ENCODE results near the gene CARD9. TPM values are rescaled to one million over a fixed set of nuclear protein-coding genes. Genes with fewer than 3 reads are reported as not detected.

CARD9 gene
- total RNA-seq, 4 donors from 2014 or later: 2.4 to 4.2 (median 3.2) TPM

GRCh38 chr9:136372006-136372405 lies 1.5 kb downstream of the CARD9 start:
- TF ChIP-seq POLR2A (IDR thresholded peaks at IDR 0.05) (no peak), CTCF (IDR thresholded peaks at IDR 0.05) (no peak)
- intact Hi-C loops (cut with DNase I; ENCODE audit: low total_unique reads): no loop called here
- WGBS, 2 donors: 89 to 90% methylated on average over 19 to 21 of the region's 21 CpGs
- no peak overlapping the region for H3K4me3 ChIP-seq (ENCODE audit: low read depth, poor library complexity, severe bottlenecking)
- no peak for DNase-seq (ENCODE audit: low spot score in 2 of 2)

GRCh38 chr9:136371533-136371880 lies 2.0 kb downstream of the CARD9 start:
- H3K4me3 ChIP-seq (ENCODE audit: low read depth, poor library complexity, severe bottlenecking): no peak overlapping the region
- no peak for DNase-seq (ENCODE audit: low spot score in 2 of 2)
- intact Hi-C loops (cut with DNase I; ENCODE audit: low total_unique reads): no loop called here
- 68 to 89% methylated on average over 3 to 13 of the region's 13 CpGs for WGBS, 2 donors
- TF ChIP-seq CTCF (IDR thresholded peaks at IDR 0.05): no peak
- TF ChIP-seq POLR2A (IDR thresholded peaks at IDR 0.05): no peak

GRCh38 chr9:136370687-136371532 lies 2.6 kb downstream of the CARD9 start:
- WGBS, 2 donors: 93 to 95% methylated on average over 44 to 50 of the region's 54 CpGs
- intact Hi-C loops (cut with DNase I; ENCODE audit: low total_unique reads): no loop called here
- TF ChIP-seq CTCF (IDR thresholded peaks at IDR 0.05): no peak
- TF ChIP-seq POLR2A (IDR thresholded peaks at IDR 0.05): no peak
- no peak for DNase-seq (ENCODE audit: low spot score in 2 of 2)
- no peak overlapping the region for H3K4me3 ChIP-seq (ENCODE audit: low read depth, poor library complexity, severe bottlenecking)

- DNase-seq (ENCODE audit: low spot score in 2 of 2): no peak
- intact Hi-C loops (cut with DNase I; ENCODE audit: low total_unique reads): no loop called here
- no peak for TF ChIP-seq POLR2A (IDR thresholded peaks at IDR 0.05)
- TF ChIP-seq CTCF (IDR thresholded peaks at IDR 0.05): no peak
- H3K4me3 ChIP-seq (ENCODE audit: low read depth, poor library complexity, severe bottlenecking): no peak overlapping the region
- 91% methylated on average over 6 to 16 of the region's 19 CpGs for WGBS, 2 donors
Observed at GRCh38 chr9:136370037-136370436, 3.4 kb downstream of the CARD9 start.

GRCh38 chr9:136368190-136368589 lies 5.3 kb downstream of the CARD9 start:
- DNase-seq (ENCODE audit: low spot score in 2 of 2): no peak
- TF ChIP-seq CTCF (IDR thresholded peaks at IDR 0.05): no peak
- no peak for TF ChIP-seq POLR2A (IDR thresholded peaks at IDR 0.05)
- intact Hi-C loops (cut with DNase I; ENCODE audit: low total_unique reads): no loop called here
- WGBS, 2 donors: 66 to 72% methylated on average over 13 to 17 of the region's 18 CpGs
- no peak overlapping the region for H3K4me3 ChIP-seq (ENCODE audit: low read depth, poor library complexity, severe bottlenecking)
